HFFc6 (cell line): Measurements from ENCODE around the gene MCC. TPM values are rescaled to one million over a fixed set of nuclear protein-coding genes. Genes with fewer than 3 reads are reported as not detected.

ENCODE experiments used
- DNase-seq: peaks from one replicate; pipeline ENCODE4 v3.0.0-alpha.2; 2018
- H3K27ac Mint-ChIP-seq: 2 replicates; pipeline ENCODE4 v1.8.0; 2020; ENCODE audit warnings: mild to moderate bottlenecking, mixed read lengths
- H3K27me3 Mint-ChIP-seq: 2 replicates; pipeline ENCODE4 v1.8.0; 2021; ENCODE audit warnings: mild to moderate bottlenecking, moderate library complexity, mixed read lengths; ENCODE audit not compliant: insufficient read depth
- H3K36me3 Mint-ChIP-seq: 2 replicates; pipeline ENCODE4 v1.8.0; 2021; ENCODE audit warnings: low read depth, mixed read lengths
- H3K4me1 Mint-ChIP-seq: 2 replicates; pipeline ENCODE4 v1.8.0; 2020; ENCODE audit warnings: low read depth, mixed read lengths
- H3K4me3 Mint-ChIP-seq: 2 replicates; pipeline ENCODE4 v1.8.0; 2020; ENCODE audit warnings: mild to moderate bottlenecking, moderate library complexity, mixed read lengths
- H3K9me3 Mint-ChIP-seq: 2 replicates; pipeline ENCODE4 v1.8.0; 2020; ENCODE audit warnings: mild to moderate bottlenecking, mixed read lengths
- total RNA-seq, 6 experiments: library from RNA; stranded (reverse); fragmentation: NEBNext Ultra II Directional; extraction: Animal tissue kit (Norgen Biotek cat#: 25700); gene quantifications; 2 replicates in 1 of 6; 3 replicates in 5 of 6; pipeline ENCODE4 v1.2.3, GENCODE V29; 2021
- TF ChIP-seq, protein P1 (sequence below): fragments of 200-600 bp; sonication (generic); IDR thresholded peaks from 2 replicates; pipeline ENCODE4 v1.5.0; 2021; ENCODE audit warnings: antibody characterized with exemption, mild to moderate bottlenecking

Gene MCC
- total RNA-seq, 6 experiments from 2014 or later, result 2.5 to 4.9 (median 3.0) TPM

DNA sequence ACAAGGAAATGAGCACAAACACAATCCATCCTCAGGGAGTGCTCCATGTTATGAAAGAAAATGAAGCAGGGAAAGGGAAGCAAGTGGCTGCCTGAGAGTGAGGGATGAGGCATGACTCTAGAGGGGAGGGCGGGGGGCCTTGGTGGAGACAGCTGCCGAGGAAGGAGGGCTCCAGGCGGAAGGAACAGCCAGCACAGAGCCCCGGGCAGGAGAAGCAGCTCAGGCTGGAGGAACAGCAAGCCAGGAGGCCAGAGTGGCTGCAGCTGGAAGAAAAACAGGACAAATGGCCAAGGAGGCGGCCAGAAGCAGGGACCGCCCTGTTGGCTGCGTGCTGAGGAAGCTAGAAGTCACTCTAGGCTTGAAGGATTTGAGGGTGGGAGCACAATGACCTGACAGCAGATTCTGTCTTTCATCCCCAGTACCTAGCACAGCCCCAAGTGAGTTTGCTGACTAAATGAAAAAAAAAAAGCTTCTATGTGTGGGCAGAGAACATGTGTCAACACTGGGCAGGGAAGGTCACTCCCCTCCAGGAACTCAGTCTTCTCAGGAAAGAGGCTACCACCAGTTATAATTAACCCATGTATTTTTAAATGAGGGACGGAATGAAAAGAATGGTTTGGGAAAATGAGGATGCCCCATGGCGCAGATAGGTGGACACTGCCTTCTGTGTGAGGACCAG is 368.9 kb downstream of the MCC start:
- peaks cover 1% of the 10 kb centered on the region for H3K27me3 Mint-ChIP-seq
- TF ChIP-seq, protein P1, sequence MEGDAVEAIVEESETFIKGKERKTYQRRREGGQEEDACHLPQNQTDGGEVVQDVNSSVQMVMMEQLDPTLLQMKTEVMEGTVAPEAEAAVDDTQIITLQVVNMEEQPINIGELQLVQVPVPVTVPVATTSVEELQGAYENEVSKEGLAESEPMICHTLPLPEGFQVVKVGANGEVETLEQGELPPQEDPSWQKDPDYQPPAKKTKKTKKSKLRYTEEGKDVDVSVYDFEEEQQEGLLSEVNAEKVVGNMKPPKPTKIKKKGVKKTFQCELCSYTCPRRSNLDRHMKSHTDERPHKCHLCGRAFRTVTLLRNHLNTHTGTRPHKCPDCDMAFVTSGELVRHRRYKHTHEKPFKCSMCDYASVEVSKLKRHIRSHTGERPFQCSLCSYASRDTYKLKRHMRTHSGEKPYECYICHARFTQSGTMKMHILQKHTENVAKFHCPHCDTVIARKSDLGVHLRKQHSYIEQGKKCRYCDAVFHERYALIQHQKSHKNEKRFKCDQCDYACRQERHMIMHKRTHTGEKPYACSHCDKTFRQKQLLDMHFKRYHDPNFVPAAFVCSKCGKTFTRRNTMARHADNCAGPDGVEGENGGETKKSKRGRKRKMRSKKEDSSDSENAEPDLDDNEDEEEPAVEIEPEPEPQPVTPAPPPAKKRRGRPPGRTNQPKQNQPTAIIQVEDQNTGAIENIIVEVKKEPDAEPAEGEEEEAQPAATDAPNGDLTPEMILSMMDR, result no peak
- H3K9me3 Mint-ChIP-seq, result no peaks in the 10 kb centered on the region
- no peak overlapping the region for H3K27ac Mint-ChIP-seq
- no peak overlapping the region for H3K4me3 Mint-ChIP-seq
- DNase-seq, result no peak
- no peaks in the 10 kb centered on the region for H3K36me3 Mint-ChIP-seq
- H3K4me1 Mint-ChIP-seq, result no peaks in the 10 kb centered on the region; the same call in 1 of the 2 replicates

DNA sequence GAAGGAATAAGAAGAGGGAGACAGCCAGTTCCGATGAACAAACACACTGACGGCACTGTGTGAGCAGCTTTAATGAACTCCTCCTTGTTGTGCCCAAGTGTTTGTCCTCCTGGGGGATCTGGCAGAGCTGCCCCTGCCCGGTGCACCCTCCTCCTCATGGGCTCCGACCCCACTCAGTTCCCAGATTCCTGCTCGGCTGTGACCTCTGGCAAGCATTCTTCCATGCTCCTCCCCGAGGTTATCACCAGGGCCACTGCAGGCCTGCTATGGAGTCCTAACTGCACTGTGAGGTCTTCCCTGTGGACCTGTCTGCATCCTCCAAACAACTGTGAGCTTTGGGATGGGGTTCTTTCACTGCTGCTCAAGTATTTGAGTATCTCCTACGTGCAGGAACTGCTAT is 369.5 kb downstream of the MCC start:
- no peak overlapping the region for H3K4me3 Mint-ChIP-seq
- DNase-seq, result no peak
- no peaks in the 10 kb centered on the region for H3K36me3 Mint-ChIP-seq
- H3K27me3 Mint-ChIP-seq, result peaks cover 1% of the 10 kb centered on the region; the same call in 1 of the 2 replicates
- TF ChIP-seq, protein P1, result no peak
- H3K9me3 Mint-ChIP-seq, result no peaks in the 10 kb centered on the region
- H3K4me1 Mint-ChIP-seq, result no peaks in the 10 kb centered on the region; the same call in 1 of the 2 replicates
- H3K27ac Mint-ChIP-seq, result no peak overlapping the region

DNA sequence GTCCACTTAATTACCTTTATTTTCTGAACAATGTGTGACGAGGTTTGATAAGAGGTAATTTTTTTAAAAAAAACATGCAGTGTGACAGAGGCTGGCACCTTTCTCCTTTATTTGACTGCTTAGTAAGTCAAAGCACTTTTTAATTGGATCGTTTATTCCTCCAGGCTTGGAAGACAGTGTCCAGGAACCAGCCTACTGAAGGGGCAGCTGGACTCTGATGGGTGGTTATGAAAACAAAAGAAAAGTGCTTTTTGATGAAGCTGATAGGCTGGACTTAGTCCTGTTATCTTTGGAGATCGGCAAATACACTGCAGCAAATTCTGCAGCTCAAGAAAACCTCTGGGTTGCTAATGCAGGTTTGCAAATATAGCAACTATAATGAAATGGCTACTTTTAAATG is 370.0 kb downstream of the MCC start:
- TF ChIP-seq, protein P1, result no peak
- H3K4me1 Mint-ChIP-seq, result no peaks in the 10 kb centered on the region; the same call in 1 of the 2 replicates
- no peaks in the 10 kb centered on the region for H3K36me3 Mint-ChIP-seq
- H3K9me3 Mint-ChIP-seq, result no peaks in the 10 kb centered on the region
- H3K4me3 Mint-ChIP-seq, result no peak overlapping the region
- H3K27me3 Mint-ChIP-seq, result peaks cover 1% of the 10 kb centered on the region; the same call in 1 of the 2 replicates
- no peak for DNase-seq
- H3K27ac Mint-ChIP-seq, result no peak overlapping the region

GRCh38 chr5:113117543-113118115 is 370.6 kb downstream of the MCC start:
- Mint-ChIP-seq H3K36me3 (no peaks in the 10 kb centered on the region), H3K27me3 (peaks cover 5% of the 10 kb centered on the region; the same call in 1 of the 2 replicates), H3K9me3 (no peaks in the 10 kb centered on the region), H3K27ac (no peak overlapping the region), H3K4me1 (no peaks in the 10 kb centered on the region; the same call in 1 of the 2 replicates), H3K4me3 (no peak overlapping the region)
- no peak for DNase-seq
- TF ChIP-seq, protein P1, result no peak

- DNase-seq, result no peak
- TF ChIP-seq, protein P1, result no peak
- Mint-ChIP-seq H3K36me3 (no peaks in the 10 kb centered on the region), H3K4me1 (no peaks in the 10 kb centered on the region; the same call in 1 of the 2 replicates), H3K27me3 (peaks cover 5% of the 10 kb centered on the region; the same call in 1 of the 2 replicates), H3K9me3 (no peaks in the 10 kb centered on the region), H3K4me3 (no peak overlapping the region), H3K27ac (no peak overlapping the region)
Measured at GRCh38 chr5:113115956-113116355, 372.3 kb downstream of the MCC start.
